GM23338 (cell line): ENCODE data around the gene CLNK. TPM values are rescaled to one million over a fixed set of nuclear protein-coding genes. Genes with fewer than 3 reads are reported as not detected.

Experiments used
- ATAC-seq: fragments of 200-7000 bp; cut with Tn5 transposase; 3 replicates; pipeline ENCODE4 v1.9.1; 2020
- DNase-seq: peaks from one replicate; pipeline ENCODE4 v3.0.0-alpha.2; 2015; ENCODE audit warnings: low spot score
- H2AFZ ChIP-seq: fragments of 200-600 bp; sonication (generic); 2 replicates; pipeline ENCODE4 v1.8.0; 2016; ENCODE audit warnings: antibody characterized with exemption, mild to moderate bottlenecking, moderate library complexity
- H3F3A ChIP-seq: fragments of 200-600 bp; sonication (generic); replicated peaks from 2 replicates; pipeline ENCODE4 v1.8.0; 2017; ENCODE audit warnings: antibody characterized with exemption, mixed run types, low read depth
- H3K27ac ChIP-seq: fragments of 200-600 bp; sonication (generic); 2 replicates; pipeline ENCODE4 v1.6.1; 2016; ENCODE audit warnings: low read depth
- H3K27me3 ChIP-seq: fragments of 200-600 bp; sonication (generic); 2 replicates; pipeline ENCODE4 v1.8.0; 2016; ENCODE audit warnings: mild to moderate bottlenecking, mixed run types, moderate library complexity; ENCODE audit not compliant: insufficient read depth
- H3K36me3 ChIP-seq: fragments of 200-600 bp; sonication (generic); 2 replicates; pipeline ENCODE4 v1.8.0; 2016; ENCODE audit warnings: mild to moderate bottlenecking; ENCODE audit not compliant: insufficient read depth
- H3K4me1 ChIP-seq: fragments of 200-600 bp; sonication (generic); 2 replicates; pipeline ENCODE4 v1.8.0; 2016; ENCODE audit warnings: mild to moderate bottlenecking, moderate library complexity; ENCODE audit not compliant: insufficient read depth
- H3K4me2 ChIP-seq: fragments of 200-600 bp; sonication (generic); 2 replicates; pipeline ENCODE4 v1.7.1; 2017; ENCODE audit warnings: mixed run types
- H3K4me3 ChIP-seq: fragments of 200-600 bp; sonication (generic); 2 replicates; pipeline ENCODE4 v1.6.1; 2016; ENCODE audit warnings: mixed run types
- H3K79me2 ChIP-seq: fragments of 200-600 bp; sonication (generic); replicated peaks from 2 replicates; pipeline ENCODE4 v1.8.0; 2017; ENCODE audit warnings: mild to moderate bottlenecking; ENCODE audit not compliant: insufficient read depth
- H3K9me2 ChIP-seq: fragments of 200-600 bp; sonication (generic); 2 replicates; pipeline ENCODE4 v1.8.0; 2017; ENCODE audit not compliant: insufficient read depth
- H4K20me1 ChIP-seq: fragments of 200-600 bp; sonication (generic); replicated peaks from 2 replicates; pipeline ENCODE4 v1.8.0; 2017; ENCODE audit warnings: mild to moderate bottlenecking; ENCODE audit not compliant: insufficient read depth
- H3K27ac Mint-ChIP-seq: 2 replicates; pipeline ENCODE4 v1.8.0; 2020; ENCODE audit warnings: inconsistent platforms, mild to moderate bottlenecking, moderate library complexity, mixed read lengths
- H3K27me3 Mint-ChIP-seq: 3 replicates; pipeline ENCODE4 v1.8.0; 2022; ENCODE audit warnings: low read depth, mild to moderate bottlenecking, moderate library complexity, mixed read lengths, inconsistent platforms; ENCODE audit not compliant: insufficient read depth, poor library complexity
- H3K36me3 Mint-ChIP-seq: 3 replicates; pipeline ENCODE4 v1.8.0; 2021; ENCODE audit warnings: low read depth, mild to moderate bottlenecking, inconsistent platforms, moderate library complexity, mixed read lengths
- H3K4me1 Mint-ChIP-seq: 3 replicates; pipeline ENCODE4 v1.8.0; 2020; ENCODE audit warnings: mild to moderate bottlenecking, inconsistent platforms, mixed read lengths
- H3K4me3 Mint-ChIP-seq: 3 replicates; pipeline ENCODE4 v1.8.0; 2021; ENCODE audit warnings: moderate library complexity, mild to moderate bottlenecking, inconsistent platforms, mixed read lengths
- H3K9me3 Mint-ChIP-seq: 3 replicates; pipeline ENCODE4 v1.8.0; 2020; ENCODE audit warnings: moderate library complexity, mild to moderate bottlenecking, inconsistent platforms, mixed read lengths
- EZH2 ChIP-seq: fragments of 200-600 bp; sonication (generic); IDR thresholded peaks from one replicate; pipeline ENCODE4 v1.8.0; 2017; ENCODE audit warnings: antibody characterized with exemption, mild to moderate bottlenecking, low read depth; ENCODE audit not compliant: unreplicated experiment
- EZH2phosphoT487 ChIP-seq: fragments of 200-600 bp; sonication (generic); IDR thresholded peaks from one replicate; pipeline ENCODE4 v1.8.1; 2018; ENCODE audit warnings: antibody characterized with exemption; ENCODE audit not compliant: unreplicated experiment
- JUNB ChIP-seq: IDR thresholded peaks from one replicate; pipeline ENCODE4 v1.6.1; 2016; ENCODE audit warnings: antibody characterized with exemption; ENCODE audit not compliant: unreplicated experiment
- POLR2AphosphoS5 ChIP-seq: IDR thresholded peaks from 2 replicates; pipeline ENCODE4 v1.6.1; 2016; ENCODE audit warnings: antibody characterized with exemption, low read depth
- ZNF114 ChIP-seq: fragments of 250-450 bp; sonication (Bioruptor Pico); IDR thresholded peaks from 2 replicates; pipeline ENCODE4 v1.5.0; 2020; ENCODE audit warnings: mild to moderate bottlenecking, moderate library complexity
- ZNF331 ChIP-seq: fragments of 250-450 bp; sonication (Bioruptor Pico); IDR thresholded peaks from 2 replicates; pipeline ENCODE4 v1.5.0; 2020; ENCODE audit warnings: low read depth, mild to moderate bottlenecking, moderate library complexity
- polyA plus RNA-seq: library from polyadenylated mRNA; unstranded; fragments of >200 nt; fragmentation: Nextera tagmentation; extraction: Ambion mirVana; gene quantifications from 2 replicates; pipeline ENCODE4 v1.2.1, GENCODE V29; 2016
- total RNA-seq: library from RNA; depleted of rRNA; stranded (reverse); fragments of >200 nt; shearing (Covaris generic); gene quantifications from 2 replicates; pipeline ENCODE4 v1.2.3, GENCODE V29; 2014
- TF ChIP-seq, protein P1 (sequence below): IDR thresholded peaks from one replicate; pipeline ENCODE4 v1.6.1; 2018; ENCODE audit warnings: antibody characterized with exemption; ENCODE audit not compliant: unreplicated experiment
- TF ChIP-seq, protein P2 (sequence below): fragments of 250-450 bp; sonication (Bioruptor Pico); IDR thresholded peaks from 2 replicates; pipeline ENCODE4 v1.5.0; 2020; ENCODE audit warnings: mild to moderate bottlenecking, moderate library complexity

The CLNK gene
- total and polyA plus RNA-seq, 2 experiments from 2014 or later = not detected

DNA sequence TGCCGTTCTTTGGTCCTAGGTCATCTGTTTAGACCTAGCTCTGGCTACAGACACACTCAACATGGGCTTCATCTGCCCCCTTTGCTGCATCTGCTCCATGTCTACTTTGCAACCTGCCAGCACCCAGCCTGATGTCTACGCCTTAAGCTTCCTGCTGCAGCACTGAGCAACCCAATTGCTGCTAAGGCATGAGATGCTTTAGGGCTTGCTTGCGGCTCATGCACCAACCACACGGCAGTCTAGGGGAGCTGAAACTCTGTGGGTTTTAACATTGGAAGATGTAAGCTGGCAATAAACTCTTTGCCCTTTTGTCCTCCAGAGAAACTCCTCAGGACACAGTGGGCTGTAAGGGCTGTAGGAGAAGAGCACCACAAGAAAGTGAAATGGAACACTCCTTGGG, 11.7 kb upstream of the CLNK start (continued):
- TF ChIP-seq, protein P1, sequence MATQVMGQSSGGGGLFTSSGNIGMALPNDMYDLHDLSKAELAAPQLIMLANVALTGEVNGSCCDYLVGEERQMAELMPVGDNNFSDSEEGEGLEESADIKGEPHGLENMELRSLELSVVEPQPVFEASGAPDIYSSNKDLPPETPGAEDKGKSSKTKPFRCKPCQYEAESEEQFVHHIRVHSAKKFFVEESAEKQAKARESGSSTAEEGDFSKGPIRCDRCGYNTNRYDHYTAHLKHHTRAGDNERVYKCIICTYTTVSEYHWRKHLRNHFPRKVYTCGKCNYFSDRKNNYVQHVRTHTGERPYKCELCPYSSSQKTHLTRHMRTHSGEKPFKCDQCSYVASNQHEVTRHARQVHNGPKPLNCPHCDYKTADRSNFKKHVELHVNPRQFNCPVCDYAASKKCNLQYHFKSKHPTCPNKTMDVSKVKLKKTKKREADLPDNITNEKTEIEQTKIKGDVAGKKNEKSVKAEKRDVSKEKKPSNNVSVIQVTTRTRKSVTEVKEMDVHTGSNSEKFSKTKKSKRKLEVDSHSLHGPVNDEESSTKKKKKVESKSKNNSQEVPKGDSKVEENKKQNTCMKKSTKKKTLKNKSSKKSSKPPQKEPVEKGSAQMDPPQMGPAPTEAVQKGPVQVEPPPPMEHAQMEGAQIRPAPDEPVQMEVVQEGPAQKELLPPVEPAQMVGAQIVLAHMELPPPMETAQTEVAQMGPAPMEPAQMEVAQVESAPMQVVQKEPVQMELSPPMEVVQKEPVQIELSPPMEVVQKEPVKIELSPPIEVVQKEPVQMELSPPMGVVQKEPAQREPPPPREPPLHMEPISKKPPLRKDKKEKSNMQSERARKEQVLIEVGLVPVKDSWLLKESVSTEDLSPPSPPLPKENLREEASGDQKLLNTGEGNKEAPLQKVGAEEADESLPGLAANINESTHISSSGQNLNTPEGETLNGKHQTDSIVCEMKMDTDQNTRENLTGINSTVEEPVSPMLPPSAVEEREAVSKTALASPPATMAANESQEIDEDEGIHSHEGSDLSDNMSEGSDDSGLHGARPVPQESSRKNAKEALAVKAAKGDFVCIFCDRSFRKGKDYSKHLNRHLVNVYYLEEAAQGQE = no peak
- TF ChIP-seq ZNF114 (CRISPR knock-in tag) = no peak
- no peak for TF ChIP-seq ZNF331 (CRISPR knock-in tag)
- TF ChIP-seq POLR2AphosphoS5 = no peak
- no peak for TF ChIP-seq JUNB
- TF ChIP-seq EZH2 = no peak

DNA sequence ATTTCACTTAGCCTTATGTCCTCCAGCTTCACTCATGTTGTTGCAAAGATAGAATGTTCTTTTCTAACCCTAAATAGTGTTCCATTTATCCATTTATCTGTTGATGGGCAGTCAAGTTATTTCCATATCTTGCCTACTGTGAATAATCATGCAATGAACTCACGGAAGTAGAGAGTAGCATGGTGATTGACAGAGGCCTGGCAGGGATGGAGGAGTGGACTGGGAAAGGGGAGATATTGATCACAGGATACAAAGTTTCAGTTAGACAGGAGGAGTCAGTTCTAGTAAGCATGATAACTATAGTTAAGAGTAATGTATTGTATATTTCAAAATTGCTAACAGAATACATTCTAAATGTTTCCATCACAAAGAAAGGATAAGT, 10.3 kb upstream of the CLNK start:
- ATAC-seq (no peak), DNase-seq (no peak)
- H3K79me2 ChIP-seq = no peaks in the 10 kb centered on the region
- H3K4me1 Mint-ChIP-seq = no peaks in the 10 kb centered on the region
- H2AFZ ChIP-seq = no peak overlapping the region
- no peaks in the 10 kb centered on the region for H3K36me3 ChIP-seq
- TF ChIP-seq, protein P2, sequence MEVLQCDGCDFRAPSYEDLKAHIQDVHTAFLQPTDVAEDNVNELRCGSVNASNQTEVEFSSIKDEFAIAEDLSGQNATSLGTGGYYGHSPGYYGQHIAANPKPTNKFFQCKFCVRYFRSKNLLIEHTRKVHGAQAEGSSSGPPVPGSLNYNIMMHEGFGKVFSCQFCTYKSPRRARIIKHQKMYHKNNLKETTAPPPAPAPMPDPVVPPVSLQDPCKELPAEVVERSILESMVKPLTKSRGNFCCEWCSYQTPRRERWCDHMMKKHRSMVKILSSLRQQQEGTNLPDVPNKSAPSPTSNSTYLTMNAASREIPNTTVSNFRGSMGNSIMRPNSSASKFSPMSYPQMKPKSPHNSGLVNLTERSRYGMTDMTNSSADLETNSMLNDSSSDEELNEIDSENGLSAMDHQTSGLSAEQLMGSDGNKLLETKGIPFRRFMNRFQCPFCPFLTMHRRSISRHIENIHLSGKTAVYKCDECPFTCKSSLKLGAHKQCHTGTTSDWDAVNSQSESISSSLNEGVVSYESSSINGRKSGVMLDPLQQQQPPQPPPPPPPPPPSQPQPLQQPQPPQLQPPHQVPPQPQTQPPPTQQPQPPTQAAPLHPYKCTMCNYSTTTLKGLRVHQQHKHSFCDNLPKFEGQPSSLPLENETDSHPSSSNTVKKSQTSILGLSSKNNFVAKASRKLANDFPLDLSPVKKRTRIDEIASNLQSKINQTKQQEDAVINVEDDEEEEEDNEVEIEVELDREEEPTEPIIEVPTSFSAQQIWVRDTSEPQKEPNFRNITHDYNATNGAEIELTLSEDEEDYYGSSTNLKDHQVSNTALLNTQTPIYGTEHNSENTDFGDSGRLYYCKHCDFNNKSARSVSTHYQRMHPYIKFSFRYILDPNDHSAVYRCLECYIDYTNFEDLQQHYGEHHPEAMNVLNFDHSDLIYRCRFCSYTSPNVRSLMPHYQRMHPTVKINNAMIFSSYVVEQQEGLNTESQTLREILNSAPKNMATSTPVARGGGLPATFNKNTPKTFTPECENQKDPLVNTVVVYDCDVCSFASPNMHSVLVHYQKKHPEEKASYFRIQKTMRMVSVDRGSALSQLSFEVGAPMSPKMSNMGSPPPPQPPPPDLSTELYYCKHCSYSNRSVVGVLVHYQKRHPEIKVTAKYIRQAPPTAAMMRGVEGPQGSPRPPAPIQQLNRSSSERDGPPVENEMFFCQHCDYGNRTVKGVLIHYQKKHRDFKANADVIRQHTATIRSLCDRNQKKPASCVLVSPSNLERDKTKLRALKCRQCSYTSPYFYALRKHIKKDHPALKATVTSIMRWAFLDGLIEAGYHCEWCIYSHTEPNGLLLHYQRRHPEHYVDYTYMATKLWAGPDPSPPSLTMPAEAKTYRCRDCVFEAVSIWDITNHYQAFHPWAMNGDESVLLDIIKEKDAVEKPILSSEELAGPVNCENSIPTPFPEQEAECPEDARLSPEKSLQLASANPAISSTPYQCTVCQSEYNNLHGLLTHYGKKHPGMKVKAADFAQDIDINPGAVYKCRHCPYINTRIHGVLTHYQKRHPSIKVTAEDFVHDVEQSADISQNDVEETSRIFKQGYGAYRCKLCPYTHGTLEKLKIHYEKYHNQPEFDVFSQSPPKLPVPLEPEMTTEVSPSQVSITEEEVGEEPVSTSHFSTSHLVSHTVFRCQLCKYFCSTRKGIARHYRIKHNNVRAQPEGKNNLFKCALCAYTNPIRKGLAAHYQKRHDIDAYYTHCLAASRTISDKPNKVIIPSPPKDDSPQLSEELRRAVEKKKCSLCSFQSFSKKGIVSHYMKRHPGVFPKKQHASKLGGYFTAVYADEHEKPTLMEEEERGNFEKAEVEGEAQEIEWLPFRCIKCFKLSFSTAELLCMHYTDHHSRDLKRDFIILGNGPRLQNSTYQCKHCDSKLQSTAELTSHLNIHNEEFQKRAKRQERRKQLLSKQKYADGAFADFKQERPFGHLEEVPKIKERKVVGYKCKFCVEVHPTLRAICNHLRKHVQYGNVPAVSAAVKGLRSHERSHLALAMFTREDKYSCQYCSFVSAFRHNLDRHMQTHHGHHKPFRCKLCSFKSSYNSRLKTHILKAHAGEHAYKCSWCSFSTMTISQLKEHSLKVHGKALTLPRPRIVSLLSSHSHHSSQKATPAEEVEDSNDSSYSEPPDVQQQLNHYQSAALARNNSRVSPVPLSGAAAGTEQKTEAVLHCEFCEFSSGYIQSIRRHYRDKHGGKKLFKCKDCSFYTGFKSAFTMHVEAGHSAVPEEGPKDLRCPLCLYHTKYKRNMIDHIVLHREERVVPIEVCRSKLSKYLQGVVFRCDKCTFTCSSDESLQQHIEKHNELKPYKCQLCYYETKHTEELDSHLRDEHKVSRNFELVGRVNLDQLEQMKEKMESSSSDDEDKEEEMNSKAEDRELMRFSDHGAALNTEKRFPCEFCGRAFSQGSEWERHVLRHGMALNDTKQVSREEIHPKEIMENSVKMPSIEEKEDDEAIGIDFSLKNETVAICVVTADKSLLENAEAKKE (CRISPR knock-in tag) = no peak
- TF ChIP-seq EZH2phosphoT487 (no peak), EZH2 (no peak)
- H3K4me2 ChIP-seq = no peak overlapping the region
- H3K27ac ChIP-seq = no peak overlapping the region
- H3K4me3 ChIP-seq = no peak overlapping the region
- H3K4me3 Mint-ChIP-seq = no peak overlapping the region
- H3K4me1 ChIP-seq = no peaks in the 10 kb centered on the region
- H3K36me3 Mint-ChIP-seq = no peaks in the 10 kb centered on the region
- no peaks in the 10 kb centered on the region for H4K20me1 ChIP-seq
- H3K27me3 Mint-ChIP-seq = no peaks in the 10 kb centered on the region
- no peaks in the 10 kb centered on the region; the same call in 2 of the 3 replicates for H3K9me3 Mint-ChIP-seq
- H3K27ac Mint-ChIP-seq = no peak overlapping the region
- no peaks in the 10 kb centered on the region for H3K27me3 ChIP-seq
- no peaks in the 10 kb centered on the region for H3F3A ChIP-seq
- peaks cover 7% of the 10 kb centered on the region for H3K9me2 ChIP-seq
